SK-N-SH (cell line): ENCODE data around the gene TRPV3.

Experiments used
- EP300 ChIP-seq, 2 experiments: IDR thresholded peaks; 2 replicates each; pipeline versions ENCODE4 v1.4.0 to v1.6.1; 2012; ENCODE audit warnings: borderline replicate concordance in 1 of 2, low read depth in 1 of 2, low read length in 1 of 2
- FOXJ3 ChIP-seq: sonication (generic); formaldehyde crosslinking; IDR thresholded peaks from 2 replicates; pipeline ENCODE4 v1.5.1; 2020; ENCODE audit warnings: mild to moderate bottlenecking, missing genetic modification reagents
- GATA2 ChIP-seq: sonication (generic); formaldehyde crosslinking; IDR thresholded peaks from 2 replicates; pipeline ENCODE4 v1.5.0; 2020; ENCODE audit warnings: mild to moderate bottlenecking, missing genetic modification reagents
- NRF1 ChIP-seq: IDR thresholded peaks from 2 replicates; pipeline ENCODE4 v1.6.1; 2012; ENCODE audit warnings: low read depth, mild to moderate bottlenecking, low read length
- RFX5 ChIP-seq: IDR thresholded peaks from 2 replicates; pipeline ENCODE4 v1.6.1; 2012; ENCODE audit warnings: mild to moderate bottlenecking, improper control_type of control experiment, low read length
- YY1 ChIP-seq: IDR thresholded peaks from 2 replicates; pipeline ENCODE4 v1.4.0; 2012; ENCODE audit warnings: low read depth, mild to moderate bottlenecking
- TF ChIP-seq, protein P1 (sequence below): fragments of 200-600 bp; sonication (generic); IDR thresholded peaks from 2 replicates; pipeline ENCODE4 v1.6.1; 2017; ENCODE audit warnings: antibody characterized with exemption, mild to moderate bottlenecking, moderate library complexity
- TF ChIP-seq, protein P2 (sequence below): IDR thresholded peaks from 2 replicates; pipeline ENCODE4 v1.4.0; 2012; ENCODE audit warnings: low read depth
- TF ChIP-seq, protein P3 (sequence below): IDR thresholded peaks from 2 replicates; pipeline ENCODE4 v1.4.0; 2012; ENCODE audit warnings: low read depth, borderline replicate concordance
- TF ChIP-seq, protein P4 (sequence below): IDR thresholded peaks from 2 replicates; pipeline ENCODE4 v1.4.0; 2012; ENCODE audit warnings: low read depth, borderline replicate concordance

DNA sequence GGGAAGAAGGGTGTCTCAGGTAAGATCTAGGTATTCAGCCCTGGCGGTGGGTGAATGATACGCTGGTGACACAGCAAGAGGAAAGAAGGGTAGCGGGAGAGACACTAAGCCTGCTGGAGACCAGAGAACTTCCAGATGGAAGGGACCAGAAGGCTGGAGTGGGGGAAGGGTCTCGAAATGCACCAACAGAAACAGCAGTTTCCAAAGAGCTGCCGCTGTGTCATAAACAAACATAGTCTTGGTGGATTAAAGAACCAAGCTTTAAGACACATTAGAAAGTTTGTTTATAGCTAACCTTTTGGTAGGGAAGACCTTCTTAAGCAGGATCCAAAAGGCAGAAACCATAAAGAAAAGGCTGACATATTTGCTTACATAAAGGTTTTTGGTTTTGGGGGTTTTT lies 20.9 kb downstream of the TRPV3 start:
- TF ChIP-seq, protein P1, sequence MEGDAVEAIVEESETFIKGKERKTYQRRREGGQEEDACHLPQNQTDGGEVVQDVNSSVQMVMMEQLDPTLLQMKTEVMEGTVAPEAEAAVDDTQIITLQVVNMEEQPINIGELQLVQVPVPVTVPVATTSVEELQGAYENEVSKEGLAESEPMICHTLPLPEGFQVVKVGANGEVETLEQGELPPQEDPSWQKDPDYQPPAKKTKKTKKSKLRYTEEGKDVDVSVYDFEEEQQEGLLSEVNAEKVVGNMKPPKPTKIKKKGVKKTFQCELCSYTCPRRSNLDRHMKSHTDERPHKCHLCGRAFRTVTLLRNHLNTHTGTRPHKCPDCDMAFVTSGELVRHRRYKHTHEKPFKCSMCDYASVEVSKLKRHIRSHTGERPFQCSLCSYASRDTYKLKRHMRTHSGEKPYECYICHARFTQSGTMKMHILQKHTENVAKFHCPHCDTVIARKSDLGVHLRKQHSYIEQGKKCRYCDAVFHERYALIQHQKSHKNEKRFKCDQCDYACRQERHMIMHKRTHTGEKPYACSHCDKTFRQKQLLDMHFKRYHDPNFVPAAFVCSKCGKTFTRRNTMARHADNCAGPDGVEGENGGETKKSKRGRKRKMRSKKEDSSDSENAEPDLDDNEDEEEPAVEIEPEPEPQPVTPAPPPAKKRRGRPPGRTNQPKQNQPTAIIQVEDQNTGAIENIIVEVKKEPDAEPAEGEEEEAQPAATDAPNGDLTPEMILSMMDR: no peak
- TF ChIP-seq, protein P2, sequence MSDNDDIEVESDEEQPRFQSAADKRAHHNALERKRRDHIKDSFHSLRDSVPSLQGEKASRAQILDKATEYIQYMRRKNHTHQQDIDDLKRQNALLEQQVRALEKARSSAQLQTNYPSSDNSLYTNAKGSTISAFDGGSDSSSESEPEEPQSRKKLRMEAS: no peak
- no peak for TF ChIP-seq EP300 (IDR thresholded peaks at IDR 0.05; ENCODE audit: borderline replicate concordance in 1 of 2, low read depth in 1 of 2, low read length in 1 of 2)
- no peak for TF ChIP-seq RFX5
- no peak for TF ChIP-seq FOXJ3
- TF ChIP-seq YY1: no peak
- TF ChIP-seq, protein P3, sequence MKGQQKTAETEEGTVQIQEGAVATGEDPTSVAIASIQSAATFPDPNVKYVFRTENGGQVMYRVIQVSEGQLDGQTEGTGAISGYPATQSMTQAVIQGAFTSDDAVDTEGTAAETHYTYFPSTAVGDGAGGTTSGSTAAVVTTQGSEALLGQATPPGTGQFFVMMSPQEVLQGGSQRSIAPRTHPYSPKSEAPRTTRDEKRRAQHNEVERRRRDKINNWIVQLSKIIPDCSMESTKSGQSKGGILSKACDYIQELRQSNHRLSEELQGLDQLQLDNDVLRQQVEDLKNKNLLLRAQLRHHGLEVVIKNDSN: no peak
- no peak for TF ChIP-seq NRF1
- TF ChIP-seq, protein P4, sequence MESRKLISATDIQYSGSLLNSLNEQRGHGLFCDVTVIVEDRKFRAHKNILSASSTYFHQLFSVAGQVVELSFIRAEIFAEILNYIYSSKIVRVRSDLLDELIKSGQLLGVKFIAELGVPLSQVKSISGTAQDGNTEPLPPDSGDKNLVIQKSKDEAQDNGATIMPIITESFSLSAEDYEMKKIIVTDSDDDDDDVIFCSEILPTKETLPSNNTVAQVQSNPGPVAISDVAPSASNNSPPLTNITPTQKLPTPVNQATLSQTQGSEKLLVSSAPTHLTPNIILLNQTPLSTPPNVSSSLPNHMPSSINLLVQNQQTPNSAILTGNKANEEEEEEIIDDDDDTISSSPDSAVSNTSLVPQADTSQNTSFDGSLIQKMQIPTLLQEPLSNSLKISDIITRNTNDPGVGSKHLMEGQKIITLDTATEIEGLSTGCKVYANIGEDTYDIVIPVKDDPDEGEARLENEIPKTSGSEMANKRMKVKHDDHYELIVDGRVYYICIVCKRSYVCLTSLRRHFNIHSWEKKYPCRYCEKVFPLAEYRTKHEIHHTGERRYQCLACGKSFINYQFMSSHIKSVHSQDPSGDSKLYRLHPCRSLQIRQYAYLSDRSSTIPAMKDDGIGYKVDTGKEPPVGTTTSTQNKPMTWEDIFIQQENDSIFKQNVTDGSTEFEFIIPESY: no peak
- TF ChIP-seq GATA2 (CRISPR knock-in tag): no peak
